HepG2 (cell line): ENCODE data around the gene TMA7B. TPM values are rescaled to one million over a fixed set of nuclear protein-coding genes. Genes with fewer than 3 reads are reported as not detected.

ENCODE experiments used
- ATAC-seq: fragments of 200-7000 bp; cut with Tn5 transposase; 3 replicates; pipeline ENCODE4 v1.9.1; 2020; ENCODE audit warnings: mild to moderate bottlenecking, moderate library complexity
- BruUV-seq: library from RNA; stranded (reverse); fragments of 400-500 nt; replicated peaks from 2 replicates; lab custom pipeline; 2021; lab: Mats Ljungman, UMichigan
- CTCF ChIA-PET: fragments of 300-600 bp; formaldehyde crosslinking; extraction: SDS; loops from one replicate; lab custom pipeline; 2021; ENCODE audit warnings: low total read pairs, inconsistent platforms, low intra/inter-chr PET ratio; lab: Yijun Ruan, JAX
- POLR2A ChIA-PET: fragments of 350-600 bp; sonication (Branson Sonifier 250); formaldehyde crosslinking; loops from one replicate; lab custom pipeline; 2020; ENCODE audit warnings: antibody characterized with exemption, inconsistent platforms; lab: Yijun Ruan, JAX
- DNase-seq: peaks from one replicate; pipeline ENCODE4 v3.0.0-alpha.2; 2015; ENCODE audit warnings: low spot score
- FAIRE-seq: peaks from 3 replicates; lab custom pipeline; 2011; peaks lifted over from hg19 to GRCh38; lab: Jason Lieb, UNC
- H2AFZ ChIP-seq: one replicate; pipeline ENCODE4 v1.6.1; 2011; ENCODE audit warnings: low read length, inconsistent platforms
- H3K27ac ChIP-seq: fragments of 300-600 bp; 3 replicates; pipeline ENCODE4 v1.8.0; 2011; ENCODE audit warnings: mixed run types, mild to moderate bottlenecking, mixed read lengths, low read length, inconsistent platforms; ENCODE audit not compliant: insufficient read depth; ENCODE audit errors: extremely low read length
- H3K27me3 ChIP-seq, 2 experiments: fragments of 200-600 bp in 1 of 2; 2 replicates in 1 of 2; 3 replicates in 1 of 2; pipeline versions ENCODE4 v1.6.0 to v1.8.0; 2011; ENCODE audit warnings: low read length in 2 of 2, mild to moderate bottlenecking in 2 of 2, moderate library complexity in 2 of 2, inconsistent platforms in 1 of 2; ENCODE audit not compliant: insufficient read depth in 2 of 2, control insufficient read depth in 1 of 2
- H3K36me3 ChIP-seq, 2 experiments: fragments of 200-600 bp in 1 of 2; replicated peaks in 1 of 2; 2 replicates in 1 of 2; 3 replicates in 1 of 2; pipeline versions ENCODE4 v1.5.1 to v1.8.0; 2011; ENCODE audit warnings: low read length in 2 of 2, inconsistent platforms in 1 of 2; ENCODE audit not compliant: insufficient read depth in 2 of 2, control insufficient read depth in 1 of 2
- H3K4me1 ChIP-seq: 2 replicates; pipeline ENCODE4 v1.5.1; 2012; ENCODE audit warnings: low read length, inconsistent platforms; ENCODE audit not compliant: insufficient read depth
- H3K4me2 ChIP-seq: 2 replicates; pipeline ENCODE4 v1.6.0; 2011; ENCODE audit warnings: low read depth, low read length, inconsistent platforms
- H3K4me3 ChIP-seq, 3 experiments: fragments of 200-600 bp in 1 of 3; sonication (generic), shearing (Covaris generic) in 1 of 3; replicated peaks in 1 of 3; 2 replicates each; pipeline ENCODE4 v1.5.1; 2011 to 2016; ENCODE audit warnings: low read length in 3 of 3, inconsistent platforms in 2 of 3, low read depth in 2 of 3, mild to moderate bottlenecking in 2 of 3, control low read depth in 1 of 3, mixed read lengths in 1 of 3; ENCODE audit not compliant: insufficient read depth in 1 of 3
- H3K79me2 ChIP-seq: one replicate; pipeline ENCODE4 v1.6.1; 2011; ENCODE audit warnings: low read length, inconsistent platforms; ENCODE audit not compliant: insufficient read depth
- H3K9ac ChIP-seq: 2 replicates; pipeline ENCODE4 v1.6.0; 2011; ENCODE audit warnings: mild to moderate bottlenecking, low read depth, low read length, inconsistent platforms; ENCODE audit not compliant: insufficient read depth
- H3K9me3 ChIP-seq: 2 replicates; pipeline ENCODE4 v1.5.1; 2012; ENCODE audit warnings: mild to moderate bottlenecking, low read length
- H4K20me1 ChIP-seq: 2 replicates; pipeline ENCODE4 v1.6.0; 2011; ENCODE audit warnings: inconsistent platforms, mild to moderate bottlenecking, low read length, moderate library complexity; ENCODE audit not compliant: insufficient read depth
- HDAC1 ChIP-seq: sonication (generic); formaldehyde crosslinking; IDR thresholded peaks from 2 replicates; pipeline ENCODE4 v1.5.1; 2020; ENCODE audit warnings: mild to moderate bottlenecking, missing genetic modification reagents
- THAP8 ChIP-seq: sonication (generic); formaldehyde crosslinking; IDR thresholded peaks from 2 replicates; pipeline ENCODE4 v1.5.1; 2020; ENCODE audit warnings: missing genetic modification reagents, mild to moderate bottlenecking, borderline replicate concordance
- TP53 ChIP-seq: sonication (generic); formaldehyde crosslinking; conservative IDR thresholded peaks from 2 replicates; pipeline ENCODE4 v1.4.0; 2020; ENCODE audit warnings: missing genetic modification reagents
- TSC22D2 ChIP-seq: sonication (generic); formaldehyde crosslinking; IDR thresholded peaks from 2 replicates; pipeline ENCODE4 v1.5.1; 2020; ENCODE audit warnings: missing genetic modification reagents, mild to moderate bottlenecking, borderline replicate concordance
- ZFP36L2 ChIP-seq: sonication (generic); formaldehyde crosslinking; IDR thresholded peaks from 2 replicates; pipeline ENCODE4 v1.4.0; 2020; ENCODE audit warnings: missing genetic modification reagents
- ZNF557 ChIP-seq: sonication (generic); formaldehyde crosslinking; IDR thresholded peaks from 2 replicates; pipeline ENCODE4 v1.4.0; 2020; ENCODE audit warnings: missing genetic modification reagents
- WGBS: methylation state at CpG from one replicate; pipeline ENCODE4 v1.1.6; 2017; ENCODE audit warnings: low lambda C conversion rate; 5-methylcytosine and 5-hydroxymethylcytosine counted together
- in situ Hi-C: cut with HindIII; loops from 2 replicates; pipeline ENCODE4 v1.10.0; 2017; ENCODE audit warnings: low pct_unique_long_range_greater_than_20kb; ENCODE audit not compliant: extremely low pct_ligation_motif_present
- intact Hi-C: fragments of 100-400 bp; cut with micrococcal nuclease; formaldehyde crosslinking; loops from one replicate; pipeline ENCODE4 v1.10.0; 2022; ENCODE audit not compliant: unreplicated experiment
- polyA plus RNA-seq, 8 experiments: library from polyadenylated mRNA; depleted of rRNA in 3 of 8; stranded (reverse) in 7 of 8; unstranded in 1 of 8; fragments of >200 nt; fragmentation: Illumina TruSeq in 4 of 8; extraction: Trizol in 4 of 8; gene quantifications; 2 replicates each; pipeline versions ENCODE4 v1.2.1 to v1.2.3, GENCODE V29; 2011 to 2016; ENCODE audit warnings: low read depth in 4 of 8, missing spikeins in 1 of 8, mixed read lengths in 1 of 8; ENCODE audit not compliant: insufficient read depth in 1 of 8
- total RNA-seq, 5 experiments: library from RNA; depleted of rRNA; stranded (reverse); fragments of >200 nt; fragmentation: Illumina TruSeq; extraction: Trizol; gene quantifications; 2 replicates each; pipeline ENCODE4 v1.2.3, GENCODE V29; 2016; ENCODE audit warnings: low read depth in 1 of 5
- TF ChIP-seq, protein P1 (sequence below): sonication (generic); formaldehyde crosslinking; IDR thresholded peaks from 2 replicates; pipeline ENCODE4 v1.4.0; 2020; ENCODE audit warnings: low read depth, mild to moderate bottlenecking, missing genetic modification reagents

Gene TMA7B
- total and polyA plus RNA-seq, 2 of the 13 experiments (the other 11 are each of a cell fraction or from before 2014, with no cell fraction given), result not detected

DNA sequence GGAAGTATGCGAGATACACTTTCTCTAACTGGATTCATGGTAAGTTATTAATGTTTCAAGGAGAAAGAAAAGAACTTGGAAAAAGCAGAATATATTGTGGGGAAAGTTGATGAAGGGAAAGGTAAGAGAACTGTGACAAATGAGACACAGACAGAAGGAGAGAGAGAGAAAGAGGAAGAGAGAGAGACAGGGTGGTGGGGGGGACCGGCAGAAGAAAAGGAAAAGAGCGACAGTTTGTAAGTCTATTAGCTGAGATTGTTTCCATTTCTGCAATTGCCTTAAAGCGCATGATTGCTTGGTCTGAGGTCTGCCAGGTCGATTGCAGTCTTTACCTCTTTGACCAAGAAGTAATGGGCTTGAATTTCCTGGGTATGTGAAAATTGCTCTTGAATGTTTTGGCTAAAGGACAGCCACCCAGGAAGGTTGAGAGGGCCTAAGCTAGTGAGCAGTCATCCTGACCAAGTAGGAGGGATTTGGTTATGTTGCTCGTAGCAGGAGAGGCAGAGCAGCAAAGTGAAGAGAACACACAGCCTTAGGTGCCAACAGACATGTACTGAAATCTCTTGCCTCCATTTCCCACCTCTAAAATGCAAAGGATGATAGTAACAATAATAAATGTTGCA, 23.6 kb upstream of the TMA7B start:
- 34% methylated on average over 6 of the region's 6 CpGs for WGBS
- ATAC-seq, result no peak
- peaks cover 0 to 31% of the 10 kb centered on the region in 2 experiments; a peak in 3 of 5 replicates for H3K27me3 ChIP-seq
- in situ Hi-C loops, result no loop called here
- no peak overlapping the region for H3K4me3 ChIP-seq
- intact Hi-C loops, result no loop called here
- no peaks in the 10 kb centered on the region for H3K79me2 ChIP-seq
- no peaks in the 10 kb centered on the region for H3K36me3 ChIP-seq
- FAIRE-seq, result no peak
- peaks cover 7% of the 10 kb centered on the region; the same call in 1 of the 2 replicates for H3K4me1 ChIP-seq
- no peak for DNase-seq
- TF ChIP-seq, protein P1, sequence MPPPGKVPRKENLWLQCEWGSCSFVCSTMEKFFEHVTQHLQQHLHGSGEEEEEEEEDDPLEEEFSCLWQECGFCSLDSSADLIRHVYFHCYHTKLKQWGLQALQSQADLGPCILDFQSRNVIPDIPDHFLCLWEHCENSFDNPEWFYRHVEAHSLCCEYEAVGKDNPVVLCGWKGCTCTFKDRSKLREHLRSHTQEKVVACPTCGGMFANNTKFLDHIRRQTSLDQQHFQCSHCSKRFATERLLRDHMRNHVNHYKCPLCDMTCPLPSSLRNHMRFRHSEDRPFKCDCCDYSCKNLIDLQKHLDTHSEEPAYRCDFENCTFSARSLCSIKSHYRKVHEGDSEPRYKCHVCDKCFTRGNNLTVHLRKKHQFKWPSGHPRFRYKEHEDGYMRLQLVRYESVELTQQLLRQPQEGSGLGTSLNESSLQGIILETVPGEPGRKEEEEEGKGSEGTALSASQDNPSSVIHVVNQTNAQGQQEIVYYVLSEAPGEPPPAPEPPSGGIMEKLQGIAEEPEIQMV, result no peak
- TF ChIP-seq ZNF557, result no peak
- no peak for TF ChIP-seq THAP8 (CRISPR knock-in tag)
- no peak for TF ChIP-seq TSC22D2 (CRISPR knock-in tag)
- no peak for TF ChIP-seq HDAC1 (CRISPR knock-in tag)
- TF ChIP-seq ZFP36L2, result no peak
- TF ChIP-seq TP53 (CRISPR knock-in tag), result no peak
- no peaks in the 10 kb centered on the region for H4K20me1 ChIP-seq
- no peak overlapping the region for H3K27ac ChIP-seq
- H3K9me3 ChIP-seq, result no peaks in the 10 kb centered on the region
- no peak overlapping the region for H3K4me2 ChIP-seq
- BruUV-seq, result no TSS peak
- H2AFZ ChIP-seq, result no peak overlapping the region
- no peak overlapping the region for H3K9ac ChIP-seq
- ChIA-PET CTCF (no interaction called here), POLR2A (no interaction called here)
